OCI-LY1 (cell line): ENCODE measurements around the gene RMND5A.

Source experiments
- CTCF ChIP-seq: fragments of 200-600 bp; sonication (generic), shearing (Covaris generic); IDR thresholded peaks from 2 replicates; pipeline ENCODE4 v1.5.1; 2017; ENCODE audit warnings: mild to moderate bottlenecking, antibody characterized with exemption, low read length, moderate library complexity, mixed read lengths
- EZH2 ChIP-seq: fragments of 200-600 bp; sonication (generic), shearing (Covaris generic); IDR thresholded peaks from 2 replicates; pipeline ENCODE4 v1.8.0; 2017; ENCODE audit warnings: borderline replicate concordance, mixed run types, mild to moderate bottlenecking, antibody characterized with exemption, low read length, moderate library complexity, mixed read lengths

- TF ChIP-seq EZH2 (no peak), CTCF (no peak)
Observed at GRCh38 chr2:86752934-86753333, 32.8 kb downstream of the RMND5A start.
